T47D (cell line): ENCODE results near the gene SOCS2.
A peak's percentile ranks its signal among the peaks of the same experiment; 100 is the strongest.

Experiments
- DNase-seq, 2 experiments: peaks; one replicate each; pipeline versions ENCODE4 v3.0.0 to v3.0.0-alpha.2; 2011 to 2012; ENCODE audit warnings: low read depth in 1 of 2, low spot score in 1 of 2
- JUND ChIP-seq: IDR thresholded peaks from 2 replicates; pipeline ENCODE4 v1.6.1; 2012; ENCODE audit warnings: low read depth
- in situ Hi-C: cut with HindIII; loops from 2 replicates; pipeline ENCODE4 v1.10.0; 2016; ENCODE audit warnings: low sequenced_read_pairs, low pct_unique_long_range_greater_than_20kb

The SOCS2 gene

DNA sequence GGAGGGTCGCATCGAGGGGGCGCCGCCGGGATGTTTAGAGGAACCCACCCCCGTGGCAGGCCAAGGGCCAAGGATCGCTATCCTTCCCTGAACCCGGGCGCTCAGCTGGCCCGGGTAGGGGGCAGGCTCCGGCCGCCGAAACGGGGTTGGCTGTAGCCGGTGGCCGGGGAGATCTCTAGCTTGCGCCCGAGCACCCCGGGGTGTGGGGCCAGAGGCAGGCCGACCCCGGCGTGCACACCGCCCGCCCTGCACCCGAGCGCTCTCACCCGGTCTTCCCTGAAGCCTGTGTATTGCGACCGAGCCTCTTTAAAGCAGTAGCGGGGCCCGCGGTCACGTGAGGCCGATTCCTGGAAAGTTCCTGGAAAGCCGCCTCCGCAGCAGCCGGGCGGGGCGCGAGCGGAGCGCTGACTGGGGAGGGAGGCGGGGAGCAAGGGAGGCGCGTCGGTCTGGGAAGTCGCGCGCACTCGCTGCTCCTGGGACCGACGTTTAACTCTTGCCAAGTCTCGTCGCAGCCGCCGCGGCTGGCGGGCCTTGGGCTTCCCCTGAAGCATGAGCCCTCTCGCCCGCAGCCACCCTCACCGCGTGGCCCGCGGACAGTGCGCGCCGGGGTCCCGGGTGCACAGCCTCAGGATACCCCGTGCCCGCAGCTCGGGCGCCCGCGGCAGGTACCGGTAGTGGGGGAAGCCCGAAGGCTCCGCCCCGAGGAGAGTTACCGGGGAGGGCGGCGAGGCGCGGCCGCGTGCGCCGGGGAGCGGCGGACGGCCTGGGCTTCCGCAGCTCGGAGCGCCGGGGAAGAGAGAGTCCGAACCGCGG lies 1.7 kb upstream of the SOCS2 start:
- TF ChIP-seq JUND: no peak
- DNase-seq: peak; percentile 89 to 92
- in situ Hi-C loops: no loop called here

DNA sequence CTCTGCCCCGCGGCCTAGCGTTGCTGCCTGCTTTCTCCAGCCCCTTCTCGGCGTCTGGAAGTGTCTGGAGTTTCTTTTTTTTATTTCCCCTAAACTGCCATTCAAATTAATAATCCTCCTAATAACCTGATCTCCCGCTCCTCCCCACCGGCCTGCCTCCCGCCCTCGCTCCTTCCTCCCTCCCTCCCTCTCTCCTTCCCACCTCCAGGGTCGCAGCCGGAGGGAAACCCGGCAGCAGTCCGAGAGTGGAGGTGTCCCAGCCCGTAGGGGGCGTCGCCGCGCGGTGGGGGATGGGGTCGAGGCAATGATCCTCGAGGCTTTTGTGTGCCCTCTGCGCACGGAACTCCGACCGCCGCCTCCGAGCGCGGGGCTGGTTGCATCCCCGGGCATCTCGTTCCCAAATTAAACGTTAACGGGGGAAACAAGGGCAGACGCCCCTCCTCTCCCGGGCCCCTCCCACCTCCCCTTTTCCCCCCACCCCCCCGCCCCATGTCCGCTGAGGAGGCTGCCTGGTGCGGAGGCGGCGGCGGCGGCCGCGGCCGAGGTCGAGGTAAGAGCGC lies 1.0 kb upstream of the SOCS2 start:
- in situ Hi-C loops: no loop called here
- no peak for DNase-seq
- TF ChIP-seq JUND: no peak

DNA sequence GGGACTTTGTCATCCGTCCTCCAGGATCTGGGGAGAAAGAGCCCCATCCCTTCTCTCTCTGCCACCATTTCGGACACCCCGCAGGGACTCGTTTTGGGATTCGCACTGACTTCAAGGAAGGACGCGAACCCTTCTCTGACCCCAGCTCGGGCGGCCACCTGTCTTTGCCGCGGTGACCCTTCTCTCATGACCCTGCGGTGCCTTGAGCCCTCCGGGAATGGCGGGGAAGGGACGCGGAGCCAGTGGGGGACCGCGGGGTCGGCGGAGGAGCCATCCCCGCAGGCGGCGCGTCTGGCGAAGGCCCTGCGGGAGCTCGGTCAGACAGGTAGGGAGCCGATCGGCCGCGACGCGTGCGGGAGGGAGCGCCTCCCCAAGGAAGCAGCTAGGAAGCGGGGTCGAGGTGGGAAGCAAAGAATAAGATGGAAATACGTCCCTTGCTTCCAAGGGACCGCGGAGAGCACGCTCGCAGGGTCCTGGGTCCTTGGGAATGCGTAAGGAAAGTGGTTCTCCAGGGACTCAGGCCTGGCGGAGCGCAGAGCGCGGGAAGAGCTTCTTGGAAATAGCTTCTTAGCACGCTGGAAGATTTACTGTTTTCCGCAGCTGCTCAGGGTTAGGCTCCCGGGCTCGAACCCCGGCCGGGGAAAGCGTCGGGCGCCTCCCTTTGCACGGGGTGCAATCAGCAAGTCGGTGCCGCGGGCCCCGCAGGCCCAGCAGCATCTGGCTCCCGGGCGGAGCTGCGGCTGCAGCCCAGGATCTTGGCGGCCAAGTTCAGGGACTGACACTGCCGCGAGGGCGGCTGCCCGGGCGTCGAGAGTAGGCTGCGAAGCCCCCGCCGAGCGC lies 457 bp downstream of the SOCS2 start:
- in situ Hi-C loops: no loop called here
- no peak for TF ChIP-seq JUND
- no peak for DNase-seq

DNA sequence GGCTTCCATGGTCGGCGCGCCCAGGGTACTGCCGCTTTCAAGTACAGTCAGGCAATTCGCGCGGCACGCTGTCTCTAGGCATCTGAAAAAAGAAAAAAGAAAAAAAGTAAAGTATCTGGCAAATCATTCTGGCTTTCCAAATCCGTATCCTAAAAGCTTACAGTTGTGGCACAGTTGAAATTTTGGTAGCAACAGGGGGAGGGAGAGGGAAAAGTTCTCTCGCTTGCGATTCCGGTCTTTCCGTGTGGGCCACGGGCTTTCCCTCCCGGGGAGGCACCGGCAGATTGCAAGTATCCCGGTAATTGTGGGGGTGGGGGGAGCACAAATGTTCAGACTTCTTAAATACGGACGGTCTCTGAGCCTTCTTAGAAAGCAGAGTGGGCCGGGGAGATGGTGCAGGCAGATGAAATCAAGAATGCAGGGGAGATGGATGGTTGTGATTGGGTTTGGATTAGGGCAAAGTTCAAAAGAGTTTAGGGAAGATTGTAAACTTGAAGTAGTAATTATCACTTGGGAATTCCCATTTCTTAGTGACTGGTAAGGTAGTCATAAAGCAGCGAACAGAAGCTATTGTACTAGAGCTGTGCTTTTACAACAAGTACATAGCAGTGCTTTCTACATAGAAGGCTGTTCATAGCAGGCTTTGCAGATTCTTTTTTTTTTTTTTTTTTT lies 1.2 kb downstream of the SOCS2 start:
- in situ Hi-C loops: no loop called here
- TF ChIP-seq JUND: no peak
- no peak for DNase-seq

DNA sequence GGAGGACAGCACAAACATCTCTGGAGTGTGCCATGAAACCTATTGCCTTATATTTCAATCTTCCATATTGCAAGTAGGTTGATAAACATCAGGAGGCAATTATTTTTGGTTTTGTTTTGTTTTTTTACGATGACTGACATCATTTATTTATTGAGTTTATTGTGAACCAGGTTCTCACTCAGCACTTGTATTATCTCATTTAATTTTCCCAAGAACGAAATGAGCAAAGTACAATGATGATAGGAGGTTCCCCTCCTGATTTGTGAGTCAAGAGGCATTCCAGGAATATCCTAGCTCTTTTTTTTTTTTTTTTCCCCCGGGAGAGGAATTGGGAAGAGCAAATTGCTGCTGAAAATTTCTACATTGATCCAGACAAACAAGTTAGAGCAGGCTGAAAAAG lies 4.7 kb downstream of the SOCS2 start:
- in situ Hi-C loops: no loop called here
- no peak for TF ChIP-seq JUND
- DNase-seq: no peak

DNA sequence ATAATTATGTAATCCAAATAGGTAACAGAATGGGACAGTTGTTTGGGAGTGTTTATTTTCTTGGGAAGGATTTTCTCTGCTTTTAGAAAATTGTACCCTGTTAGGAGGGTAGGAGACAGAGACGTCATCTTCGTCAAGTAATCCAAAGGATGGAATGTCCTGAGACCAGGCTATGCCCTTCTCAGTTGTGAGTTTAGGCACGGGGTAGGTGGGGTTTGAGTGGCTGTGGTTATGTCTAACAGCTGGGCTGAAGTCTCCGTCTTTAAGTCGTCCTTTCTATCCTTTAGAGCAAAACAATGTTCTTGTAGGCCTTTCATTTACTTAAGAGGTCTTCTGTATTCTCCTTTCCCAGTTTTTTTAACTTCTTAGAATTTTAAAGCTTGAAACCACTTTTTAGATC lies 5.7 kb downstream of the SOCS2 start:
- no peak for TF ChIP-seq JUND
- DNase-seq: no peak
- in situ Hi-C loops: no loop called here

DNA sequence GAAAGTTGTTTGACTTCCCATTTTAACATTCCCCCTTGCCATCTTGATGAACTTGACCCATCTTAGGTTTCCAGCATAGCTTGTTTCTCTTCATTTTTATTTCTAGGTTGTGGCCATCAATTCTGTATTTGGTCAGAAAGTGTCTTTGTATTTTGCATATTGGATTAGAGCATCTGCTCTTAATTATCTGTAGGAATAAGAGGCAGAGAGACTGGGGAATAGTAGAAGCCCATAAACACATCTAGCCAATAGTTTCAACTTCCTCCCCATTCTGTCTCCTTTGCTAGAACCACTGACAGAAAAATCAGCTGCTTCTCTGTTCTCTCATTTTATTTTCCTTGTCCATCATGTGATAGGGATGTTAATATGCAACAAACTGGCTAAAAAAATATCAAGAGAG lies 8.2 kb downstream of the SOCS2 start:
- DNase-seq: no peak
- in situ Hi-C loops: no loop called here
- no peak for TF ChIP-seq JUND

DNA sequence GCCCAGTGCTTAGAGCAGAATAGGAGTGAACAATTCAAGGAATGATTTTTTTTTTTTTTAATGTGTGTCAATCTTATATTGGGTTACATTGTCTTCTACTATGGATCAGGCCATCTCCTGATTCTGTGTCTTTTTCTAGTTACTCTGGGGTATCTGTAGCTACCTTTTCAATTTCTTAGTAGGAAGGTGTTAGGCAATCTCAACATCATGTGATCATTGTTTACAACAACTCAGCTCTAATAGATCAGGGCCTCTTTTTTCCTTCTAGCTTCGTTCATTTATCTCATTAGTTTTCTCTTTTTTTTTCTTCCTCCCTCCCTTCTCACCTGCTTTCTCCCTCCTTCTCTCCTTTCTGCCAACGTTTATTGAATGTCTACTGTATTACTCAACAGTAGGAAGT lies 8.9 kb downstream of the SOCS2 start:
- in situ Hi-C loops: no loop called here
- no peak for DNase-seq
- TF ChIP-seq JUND: no peak

DNA sequence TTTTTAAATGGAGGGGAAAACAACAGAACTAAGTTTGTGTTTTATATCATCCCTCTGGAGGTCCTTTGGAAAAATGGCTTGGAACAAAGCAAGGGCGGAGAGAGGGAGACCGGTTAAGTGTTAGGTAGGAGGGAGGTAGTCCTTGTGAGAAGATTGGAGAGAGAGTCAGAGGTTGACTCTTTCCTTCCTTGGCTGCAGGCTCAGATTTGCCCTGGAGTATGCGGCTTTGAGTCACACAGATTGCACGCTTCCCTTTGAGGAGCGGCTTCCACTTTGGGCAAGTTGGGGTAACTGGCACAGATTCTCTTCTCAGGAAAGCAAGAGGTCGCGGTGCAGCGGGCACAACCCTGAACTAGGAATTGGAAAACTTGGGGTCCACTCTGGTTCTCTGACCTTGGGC lies 9.9 kb downstream of the SOCS2 start:
- DNase-seq: no peak
- in situ Hi-C loops: no loop called here
- no peak for TF ChIP-seq JUND

DNA sequence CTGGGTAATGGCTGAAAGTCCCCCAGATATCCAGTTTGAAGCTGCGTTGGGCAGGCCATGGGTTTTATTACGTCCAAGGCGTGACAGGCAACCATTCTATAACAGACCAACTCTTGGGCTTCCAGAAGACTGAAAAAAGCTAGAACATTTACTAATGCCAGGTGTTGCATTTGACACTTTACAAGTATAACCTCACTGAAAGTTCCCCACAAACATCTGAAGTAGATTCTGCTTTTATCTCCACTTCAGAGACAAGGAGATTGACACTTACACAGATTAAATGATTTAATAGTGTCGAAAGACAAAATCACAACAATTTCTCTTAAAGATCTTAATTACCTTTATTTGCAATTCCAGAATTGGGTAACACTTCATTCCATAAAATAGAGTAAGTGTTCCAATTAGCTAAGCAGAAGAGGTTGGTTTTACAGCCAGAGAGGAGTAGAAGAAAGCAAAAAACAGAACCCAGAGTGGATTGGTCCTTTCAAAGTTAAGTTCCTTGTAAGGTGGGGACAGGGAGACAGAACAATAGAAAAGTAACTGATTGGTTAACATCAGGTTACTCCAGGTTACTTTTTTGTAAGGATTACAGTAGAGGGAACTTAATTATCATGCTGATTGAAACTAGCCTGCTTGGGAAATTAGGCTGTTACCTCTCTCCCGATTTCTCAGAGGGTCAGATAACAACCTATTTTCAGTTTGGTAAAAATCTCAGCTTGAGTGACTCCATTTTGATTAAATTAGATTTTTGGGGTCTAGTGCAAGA lies 11.3 kb downstream of the SOCS2 start:
- in situ Hi-C loops: no loop called here
- no peak for DNase-seq
- TF ChIP-seq JUND: no peak

DNA sequence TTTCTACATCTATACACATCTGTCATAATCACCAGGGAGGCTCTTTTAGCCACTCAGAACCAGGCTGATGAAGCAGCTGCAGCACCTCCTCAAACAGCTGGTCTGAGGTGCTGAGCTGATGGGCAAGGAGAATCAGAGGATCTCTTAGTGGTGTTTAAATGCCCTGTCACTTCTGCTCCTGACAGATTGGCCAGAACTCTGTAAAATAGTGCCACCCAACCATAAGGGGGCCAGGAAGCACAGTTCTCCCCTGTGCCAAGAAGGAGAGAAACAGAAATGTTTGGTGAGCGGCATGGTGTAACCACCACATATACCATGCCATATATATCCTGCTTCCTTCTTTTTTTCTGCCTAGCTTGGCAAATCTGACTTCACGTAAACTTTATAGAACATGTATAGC lies 12.8 kb downstream of the SOCS2 start:
- DNase-seq: no peak
- no peak for TF ChIP-seq JUND
- in situ Hi-C loops: no loop called here

DNA sequence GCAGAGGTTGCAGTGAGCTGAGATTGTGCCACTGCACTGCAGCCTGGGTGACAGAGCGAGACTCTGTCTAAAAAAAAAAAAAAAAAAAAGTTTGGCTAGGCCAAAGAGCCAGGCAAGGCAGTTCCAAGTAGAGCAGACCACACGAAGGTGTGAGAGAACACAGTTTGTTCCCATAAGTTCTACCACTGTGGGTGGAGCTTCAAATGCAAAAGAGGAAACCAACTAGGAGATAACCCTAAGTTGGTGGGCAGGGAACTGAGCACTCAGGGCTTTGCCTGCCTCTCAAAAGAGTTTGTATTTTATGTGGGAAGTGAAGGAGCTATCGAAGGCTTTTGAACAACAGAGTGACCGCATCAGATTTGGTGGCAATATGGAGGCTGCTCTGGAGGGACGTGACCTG lies 15.1 kb downstream of the SOCS2 start:
- no peak for DNase-seq
- no peak for TF ChIP-seq JUND
- in situ Hi-C loops: no loop called here

DNA sequence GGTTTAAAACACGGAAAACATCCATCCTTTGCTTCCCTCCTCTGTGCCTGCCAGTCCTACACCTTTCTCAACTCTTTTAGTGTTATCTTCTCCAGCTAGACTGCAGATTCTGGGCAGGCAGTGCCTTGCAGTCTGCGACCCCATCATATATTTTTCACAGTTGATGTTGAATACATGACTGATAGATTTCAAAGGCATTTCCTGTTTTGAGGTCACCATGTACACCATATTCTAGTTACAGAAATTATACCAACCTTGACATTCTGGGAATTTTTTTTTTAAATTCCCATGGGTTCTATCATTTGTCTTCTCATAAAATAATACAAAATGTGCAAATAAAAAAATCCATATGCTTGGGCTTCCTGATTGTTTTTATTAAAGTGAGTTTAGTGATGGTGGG lies 16.6 kb downstream of the SOCS2 start:
- no peak for TF ChIP-seq JUND
- in situ Hi-C loops: no loop called here
- no peak for DNase-seq
